GM23248 (cell line): ENCODE measurements around the gene LMCD1.

ENCODE experiments used
- EZH2 ChIP-seq: fragments of 200-600 bp; sonication (generic); IDR thresholded peaks from 2 replicates; pipeline ENCODE4 v1.6.1; 2018; ENCODE audit warnings: antibody characterized with exemption, mild to moderate bottlenecking; ENCODE audit not compliant: insufficient read depth, poor library complexity, severe bottlenecking
- EZH2phosphoT487 ChIP-seq: fragments of 200-600 bp; sonication (generic); IDR thresholded peaks from 2 replicates; pipeline ENCODE4 v1.6.1; 2018; ENCODE audit warnings: antibody characterized with exemption, moderate library complexity, mild to moderate bottlenecking, low read depth; ENCODE audit not compliant: insufficient read depth

DNA sequence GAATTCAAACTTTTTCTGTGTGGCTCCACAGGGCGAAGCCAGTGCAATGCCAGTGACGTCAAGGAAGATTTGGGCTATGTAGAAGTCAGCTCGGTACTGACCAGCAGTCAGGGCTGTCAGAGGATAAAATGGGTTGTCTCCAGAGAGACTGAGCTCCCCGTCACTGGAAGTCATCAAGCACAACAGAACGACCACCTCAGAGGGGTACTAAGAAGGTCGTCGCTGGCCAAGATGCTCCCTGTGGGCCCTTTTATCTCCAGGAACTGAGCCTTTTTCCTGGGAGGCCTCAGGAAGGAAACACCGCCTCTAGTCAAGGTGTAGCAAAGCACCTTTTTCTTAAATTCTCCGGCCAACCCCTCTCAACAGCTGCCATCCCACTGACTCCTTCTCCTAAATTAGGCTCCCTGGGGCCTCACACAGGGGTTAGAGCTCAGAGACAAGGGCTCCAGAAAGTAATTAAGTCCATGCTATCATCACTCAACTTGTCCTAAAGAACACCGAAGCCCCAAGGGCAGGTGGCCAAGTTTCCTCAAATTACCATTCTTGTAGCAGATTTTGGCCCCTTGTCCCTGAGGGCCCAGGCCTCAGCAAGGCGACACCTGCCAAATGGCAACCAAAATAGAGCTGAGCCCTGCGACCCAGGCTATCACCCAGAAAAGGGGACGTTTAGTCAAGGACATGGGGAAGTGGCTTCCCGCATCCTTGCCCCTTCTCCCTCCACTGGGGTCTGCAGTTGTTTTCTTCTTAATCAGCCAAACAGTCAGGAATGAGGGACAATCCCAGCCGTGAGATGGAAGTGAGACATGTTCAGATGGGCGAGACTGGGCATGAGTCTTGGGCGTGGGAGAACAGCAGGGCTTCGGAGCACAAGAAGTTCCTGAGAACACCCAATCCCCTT lies 94.9 kb downstream of the LMCD1 start:
- TF ChIP-seq EZH2 (no peak), EZH2phosphoT487 (no peak)
